AG10803 (cell line): ENCODE results near the gene MAP4.
A peak's percentile ranks its signal among the peaks of the same experiment; 100 is the strongest.
"Not testable (repeated sequence)": the region's sequence is repeated elsewhere in the genome, so short reads cannot be mapped to it uniquely, and the experiment has no call there.

Experiments used
- DNase-seq: peaks from one replicate; pipeline ENCODE4 v3.0.0; 2010; ENCODE audit warnings: low read depth
- H3K4me3 ChIP-seq: 2 replicates; pipeline ENCODE4 v1.5.1; 2011; ENCODE audit warnings: mild to moderate bottlenecking, low read length, control low read depth
- TF ChIP-seq, protein P1 (sequence below): conservative IDR thresholded peaks from 2 replicates; pipeline ENCODE4 v1.5.1; 2011; ENCODE audit warnings: mild to moderate bottlenecking, low read length, control low read depth, inconsistent platforms

MAP4 gene, protein sequence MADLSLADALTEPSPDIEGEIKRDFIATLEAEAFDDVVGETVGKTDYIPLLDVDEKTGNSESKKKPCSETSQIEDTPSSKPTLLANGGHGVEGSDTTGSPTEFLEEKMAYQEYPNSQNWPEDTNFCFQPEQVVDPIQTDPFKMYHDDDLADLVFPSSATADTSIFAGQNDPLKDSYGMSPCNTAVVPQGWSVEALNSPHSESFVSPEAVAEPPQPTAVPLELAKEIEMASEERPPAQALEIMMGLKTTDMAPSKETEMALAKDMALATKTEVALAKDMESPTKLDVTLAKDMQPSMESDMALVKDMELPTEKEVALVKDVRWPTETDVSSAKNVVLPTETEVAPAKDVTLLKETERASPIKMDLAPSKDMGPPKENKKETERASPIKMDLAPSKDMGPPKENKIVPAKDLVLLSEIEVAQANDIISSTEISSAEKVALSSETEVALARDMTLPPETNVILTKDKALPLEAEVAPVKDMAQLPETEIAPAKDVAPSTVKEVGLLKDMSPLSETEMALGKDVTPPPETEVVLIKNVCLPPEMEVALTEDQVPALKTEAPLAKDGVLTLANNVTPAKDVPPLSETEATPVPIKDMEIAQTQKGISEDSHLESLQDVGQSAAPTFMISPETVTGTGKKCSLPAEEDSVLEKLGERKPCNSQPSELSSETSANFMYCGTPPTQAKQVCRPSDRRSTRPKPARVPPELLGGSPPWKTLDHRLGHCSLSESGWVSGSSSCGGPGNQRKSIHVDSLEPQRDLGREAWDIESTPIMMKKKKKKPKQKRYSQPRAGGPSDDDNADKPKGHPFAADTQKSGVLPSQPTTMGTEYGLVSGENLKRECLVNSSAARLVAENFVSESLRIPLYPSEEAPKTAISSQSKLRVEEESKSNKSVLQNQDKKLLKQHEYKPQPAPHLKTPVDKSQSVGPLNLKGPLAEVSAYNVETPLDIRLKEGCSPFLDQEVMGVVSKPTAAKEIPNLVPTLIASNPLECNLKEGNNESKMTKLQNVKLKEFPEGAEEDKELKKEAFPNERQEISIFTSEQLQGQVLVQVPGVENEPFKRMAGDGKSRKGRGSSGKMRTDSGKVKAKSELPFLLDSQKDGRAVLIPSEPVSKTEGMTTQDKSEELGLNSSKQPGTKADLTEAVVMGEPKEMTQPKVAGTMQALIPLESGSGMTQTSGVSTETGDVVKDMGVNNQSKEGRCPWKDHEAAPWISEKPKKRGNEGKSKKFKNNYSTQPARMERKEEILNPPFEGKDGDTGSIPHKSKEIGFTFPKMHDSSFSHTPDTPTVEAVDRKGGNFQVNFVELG (N-terminal part only)

DNA sequence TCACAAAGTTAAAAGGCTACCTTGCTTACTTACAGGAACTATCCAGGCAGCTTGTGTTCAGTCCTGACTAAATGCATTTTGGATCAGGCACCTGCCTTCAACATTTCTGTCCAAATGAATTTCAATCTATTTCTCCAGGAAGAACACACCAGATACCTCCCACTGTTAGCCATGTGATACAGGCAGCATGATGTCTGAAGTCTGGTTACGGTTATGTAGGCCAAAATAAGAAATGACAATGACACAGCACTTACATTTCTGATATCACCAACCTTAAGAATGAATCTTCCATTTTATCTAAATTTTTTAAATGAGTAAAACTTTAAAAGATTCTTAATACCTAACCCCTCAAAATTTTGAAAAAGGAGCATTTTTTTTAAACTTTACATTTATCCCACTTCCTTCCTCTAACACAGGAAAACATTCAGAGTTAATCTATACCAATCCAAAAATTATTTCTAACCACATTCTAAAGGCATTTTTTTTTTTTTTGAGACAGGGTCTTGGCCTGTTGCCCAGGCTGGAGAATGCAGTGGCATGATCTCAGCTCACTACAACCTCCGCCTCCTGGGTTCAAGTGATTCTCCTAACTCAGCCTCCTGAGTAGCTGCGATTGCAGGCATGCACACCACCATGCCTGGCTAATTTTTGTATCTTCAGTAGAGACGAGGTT lies at the start of gene MAP4:
Gene MAP4, minus strand, starts transcription at position 116 of the 673 bp plus-strand sequence. CDS start 17,556 bp downstream, outside the sequence.
- H3K4me3 ChIP-seq: no peak within 1 kb of the TSS
- DNase-seq: no peak
- TF ChIP-seq, protein P1, sequence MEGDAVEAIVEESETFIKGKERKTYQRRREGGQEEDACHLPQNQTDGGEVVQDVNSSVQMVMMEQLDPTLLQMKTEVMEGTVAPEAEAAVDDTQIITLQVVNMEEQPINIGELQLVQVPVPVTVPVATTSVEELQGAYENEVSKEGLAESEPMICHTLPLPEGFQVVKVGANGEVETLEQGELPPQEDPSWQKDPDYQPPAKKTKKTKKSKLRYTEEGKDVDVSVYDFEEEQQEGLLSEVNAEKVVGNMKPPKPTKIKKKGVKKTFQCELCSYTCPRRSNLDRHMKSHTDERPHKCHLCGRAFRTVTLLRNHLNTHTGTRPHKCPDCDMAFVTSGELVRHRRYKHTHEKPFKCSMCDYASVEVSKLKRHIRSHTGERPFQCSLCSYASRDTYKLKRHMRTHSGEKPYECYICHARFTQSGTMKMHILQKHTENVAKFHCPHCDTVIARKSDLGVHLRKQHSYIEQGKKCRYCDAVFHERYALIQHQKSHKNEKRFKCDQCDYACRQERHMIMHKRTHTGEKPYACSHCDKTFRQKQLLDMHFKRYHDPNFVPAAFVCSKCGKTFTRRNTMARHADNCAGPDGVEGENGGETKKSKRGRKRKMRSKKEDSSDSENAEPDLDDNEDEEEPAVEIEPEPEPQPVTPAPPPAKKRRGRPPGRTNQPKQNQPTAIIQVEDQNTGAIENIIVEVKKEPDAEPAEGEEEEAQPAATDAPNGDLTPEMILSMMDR: no peak

DNA sequence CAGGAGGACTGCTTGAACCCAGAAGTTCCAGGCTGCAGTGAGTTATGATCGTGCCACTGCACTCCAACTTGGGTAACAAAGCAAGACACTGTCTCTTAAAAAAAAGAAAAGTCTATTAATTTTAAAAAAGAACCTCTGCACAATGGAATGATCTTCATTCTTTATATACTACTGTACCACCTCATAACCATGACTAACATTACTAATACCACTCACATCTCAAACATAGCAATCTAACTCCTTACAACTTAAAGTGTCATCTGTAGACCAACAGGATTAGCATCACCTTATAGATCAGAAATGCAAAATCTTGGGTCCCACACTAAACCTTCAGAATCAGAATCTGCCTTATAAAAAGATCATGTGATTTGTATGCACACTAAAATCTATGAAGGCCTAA lies 48.8 kb upstream of the MAP4 start:
- no peak overlapping the region for H3K4me3 ChIP-seq
- DNase-seq: no peak
- TF ChIP-seq, protein P1: no peak

DNA sequence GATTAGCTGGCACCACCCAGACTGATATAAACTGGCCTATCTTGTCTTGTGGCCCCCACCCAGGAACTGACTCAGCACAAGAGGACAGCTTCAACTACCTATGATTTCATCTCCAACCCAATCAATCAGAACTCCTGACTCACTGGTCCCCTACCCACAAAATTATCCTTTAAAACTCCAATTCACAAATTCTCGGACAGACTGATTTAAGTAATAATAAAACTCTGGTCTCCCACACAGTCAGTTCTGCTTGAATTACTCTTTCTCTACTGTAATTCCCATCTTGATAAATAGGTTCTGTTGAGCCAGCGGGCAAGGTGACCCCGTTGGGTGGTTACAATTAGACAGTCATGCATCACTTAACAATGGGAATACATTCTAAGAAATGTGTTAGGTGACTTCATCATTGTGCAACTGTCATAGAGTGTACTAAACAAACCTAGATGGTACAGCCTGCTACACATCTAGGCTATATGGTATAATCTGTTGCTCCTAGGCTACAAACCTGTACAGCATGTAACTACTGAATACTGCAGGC lies 48.1 kb upstream of the MAP4 start:
- no peak overlapping the region for H3K4me3 ChIP-seq
- no peak for DNase-seq
- TF ChIP-seq, protein P1: no peak

DNA sequence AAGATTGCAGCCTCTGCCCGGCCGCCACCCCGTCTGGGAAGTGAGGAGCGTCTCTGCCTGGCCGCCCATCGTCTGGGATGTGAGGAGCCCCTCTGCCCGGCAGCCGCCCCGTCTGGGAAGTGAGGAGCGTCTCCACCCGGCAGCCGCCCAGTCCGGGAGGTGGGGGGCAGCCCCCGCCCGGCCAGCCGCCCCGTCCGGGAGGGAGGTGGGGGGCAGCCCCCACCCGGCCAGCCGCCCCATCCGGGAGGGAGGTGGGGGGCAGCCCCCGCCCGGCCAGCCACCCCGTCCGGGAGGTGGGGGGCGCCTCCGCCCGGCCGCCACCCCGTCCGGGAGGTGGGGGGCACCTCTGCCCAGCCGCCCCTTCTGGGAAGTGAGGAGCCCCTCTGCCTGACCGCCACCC lies 45.4 kb upstream of the MAP4 start:
- H3K4me3 ChIP-seq, DNase-seq: not testable (repeated sequence)

DNA sequence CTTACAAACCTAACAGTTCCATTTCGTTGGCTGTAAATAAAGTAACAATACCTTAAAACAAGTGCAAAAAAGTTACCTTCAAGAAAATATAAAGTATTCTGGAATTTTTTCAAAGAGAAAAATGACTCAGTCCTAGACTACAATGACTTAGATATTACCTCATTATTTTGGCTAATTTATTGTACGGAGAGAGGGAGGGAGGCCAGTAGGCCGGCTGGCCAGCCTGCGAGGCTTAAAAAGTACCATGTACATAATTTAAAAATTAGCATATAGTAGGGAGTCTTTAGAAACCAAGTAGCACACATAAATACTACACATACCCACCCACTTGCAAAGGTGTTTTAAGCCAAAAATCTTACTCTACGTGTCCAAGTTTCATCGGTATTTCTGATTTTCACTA lies 41.9 kb upstream of the MAP4 start:
- H3K4me3 ChIP-seq: no peak overlapping the region
- DNase-seq: peak; percentile 21
- TF ChIP-seq, protein P1: no peak

DNA sequence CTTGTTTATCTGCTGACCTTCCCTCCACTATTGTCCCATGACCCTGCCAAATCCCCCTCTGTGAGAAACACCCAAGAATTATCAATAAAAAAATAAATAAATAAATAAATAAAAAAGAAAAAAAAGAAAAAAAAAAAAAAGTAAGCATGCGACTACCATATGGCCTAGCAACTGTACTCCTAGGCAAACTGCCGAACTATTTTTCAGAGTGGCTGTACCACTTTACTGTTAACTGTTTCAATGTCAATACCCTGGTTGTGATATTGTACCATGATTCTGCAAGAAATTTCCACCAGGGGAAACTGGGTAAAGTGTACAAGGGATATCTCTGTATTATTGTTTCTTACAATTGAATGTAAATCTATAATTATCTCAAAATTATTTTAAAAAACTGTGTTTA lies 41.3 kb upstream of the MAP4 start:
- no peak overlapping the region for H3K4me3 ChIP-seq
- peak; percentile 71 for DNase-seq
- TF ChIP-seq, protein P1: no peak
